SU-DHL-6 (cell line): ENCODE measurements around the gene PSMA6.

Source experiments
- H2AFZ ChIP-seq: fragments of 200-600 bp; sonication (generic); 2 replicates; pipeline ENCODE4 v1.6.1; 2014; ENCODE audit warnings: low read depth, mild to moderate bottlenecking, moderate library complexity, mixed read lengths, antibody characterized with exemption, low read length; ENCODE audit not compliant: severe bottlenecking
- H3F3A ChIP-seq: fragments of 200-600 bp; shearing (Covaris generic); 2 replicates; pipeline ENCODE4 v1.6.0; 2016; ENCODE audit warnings: antibody characterized with exemption, mild to moderate bottlenecking; ENCODE audit not compliant: insufficient read depth
- H3K27ac ChIP-seq: fragments of 200-600 bp; sonication (generic); 2 replicates; pipeline ENCODE4 v1.5.1; 2016; ENCODE audit warnings: low read depth, mild to moderate bottlenecking, low read length, moderate library complexity, mixed read lengths
- H3K27me3 ChIP-seq: fragments of 200-600 bp; sonication (generic), shearing (Covaris generic); 2 replicates; pipeline ENCODE4 v1.6.0; 2014; ENCODE audit warnings: mild to moderate bottlenecking, low read length
- H3K36me3 ChIP-seq: fragments of 200-600 bp; sonication (generic); 2 replicates; pipeline ENCODE4 v1.6.1; 2014; ENCODE audit warnings: mild to moderate bottlenecking, low read length, mixed read lengths
- H3K4me2 ChIP-seq: fragments of 300-600, 200-600 bp; shearing (Covaris generic), sonication (generic); 2 replicates; pipeline ENCODE4 v1.6.0; 2014; ENCODE audit warnings: low read length, low read depth, mild to moderate bottlenecking; ENCODE audit not compliant: poor library complexity, severe bottlenecking
- H3K4me3 ChIP-seq: fragments of 200-600 bp; sonication (generic); 2 replicates; pipeline ENCODE4 v1.5.1; 2014; ENCODE audit warnings: antibody characterized with exemption, low read length, mild to moderate bottlenecking, mixed read lengths; ENCODE audit not compliant: insufficient read depth, poor library complexity, severe bottlenecking
- H3K79me2 ChIP-seq: fragments of 200-600 bp; sonication (generic); 2 replicates; pipeline ENCODE4 v1.6.1; 2014; ENCODE audit warnings: mild to moderate bottlenecking, low read length, moderate library complexity; ENCODE audit not compliant: insufficient read depth
- H3K9ac ChIP-seq: fragments of 200-600 bp; sonication (generic); 2 replicates; pipeline ENCODE4 v1.7.0; 2014; ENCODE audit warnings: mild to moderate bottlenecking, low read length
- H3K9me2 ChIP-seq: fragments of 200-600 bp; sonication (generic); replicated peaks from 2 replicates; pipeline ENCODE4 v1.6.1; 2014; ENCODE audit warnings: low read length; ENCODE audit not compliant: insufficient read depth
- H3K9me3 ChIP-seq: fragments of 200-600 bp; sonication (generic); 2 replicates; pipeline ENCODE4 v1.6.1; 2014; ENCODE audit warnings: low read length, mixed read lengths; ENCODE audit not compliant: insufficient read depth
- H4K20me1 ChIP-seq: fragments of 200-600 bp; sonication (generic); 2 replicates; pipeline ENCODE4 v1.6.1; 2014; ENCODE audit warnings: low read depth, mild to moderate bottlenecking, antibody characterized with exemption, low read length, moderate library complexity, mixed read lengths
- EZH2phosphoT487 ChIP-seq: fragments of 200-600 bp; sonication (generic), shearing (Covaris generic); conservative IDR thresholded peaks from 2 replicates; pipeline ENCODE4 v1.6.1; 2018; ENCODE audit warnings: mild to moderate bottlenecking, antibody characterized with exemption, low read length, moderate library complexity, mixed read lengths
- TF ChIP-seq, protein P1 (sequence below): fragments of 200-600 bp; sonication (generic); IDR thresholded peaks from one replicate; pipeline ENCODE4 v1.5.1; 2017; ENCODE audit warnings: antibody characterized with exemption, mild to moderate bottlenecking, low read length, moderate library complexity; ENCODE audit not compliant: insufficient read depth, poor library complexity, severe bottlenecking

The PSMA6 gene

DNA sequence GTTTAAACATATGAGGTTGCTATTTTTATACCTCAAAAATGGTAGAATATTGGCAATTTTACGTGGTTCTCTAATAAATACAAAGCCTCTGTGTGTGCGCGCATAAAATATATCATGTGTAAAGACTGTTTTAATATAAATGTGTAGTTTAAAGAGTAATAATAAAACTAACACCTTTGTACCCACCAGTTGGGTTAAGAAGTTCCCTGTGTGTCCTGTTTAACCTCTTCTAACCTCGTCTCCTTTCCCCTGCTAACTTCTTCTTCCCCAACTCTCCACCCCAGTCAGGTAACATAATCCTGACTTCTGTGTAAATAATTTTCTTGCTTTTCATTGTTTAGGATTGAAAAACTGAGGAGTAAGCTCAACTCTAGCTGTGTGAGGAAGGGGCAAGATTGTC is 47.6 kb upstream of the PSMA6 start:
- Histone ChIP-seq H2AFZ (no peak overlapping the region), H3K4me2 (no peak overlapping the region), H3K9me2 (no peaks in the 10 kb centered on the region), H3K79me2 (no peaks in the 10 kb centered on the region), H3K27ac (no peak overlapping the region), H3F3A (no peaks in the 10 kb centered on the region), H3K4me3 (no peak overlapping the region), H3K36me3 (no peaks in the 10 kb centered on the region), H3K27me3 (no peaks in the 10 kb centered on the region), H4K20me1 (no peaks in the 10 kb centered on the region), H3K9me3 (no peaks in the 10 kb centered on the region), H3K9ac (no peak overlapping the region)
- no peak for TF ChIP-seq EZH2phosphoT487
- TF ChIP-seq, protein P1, sequence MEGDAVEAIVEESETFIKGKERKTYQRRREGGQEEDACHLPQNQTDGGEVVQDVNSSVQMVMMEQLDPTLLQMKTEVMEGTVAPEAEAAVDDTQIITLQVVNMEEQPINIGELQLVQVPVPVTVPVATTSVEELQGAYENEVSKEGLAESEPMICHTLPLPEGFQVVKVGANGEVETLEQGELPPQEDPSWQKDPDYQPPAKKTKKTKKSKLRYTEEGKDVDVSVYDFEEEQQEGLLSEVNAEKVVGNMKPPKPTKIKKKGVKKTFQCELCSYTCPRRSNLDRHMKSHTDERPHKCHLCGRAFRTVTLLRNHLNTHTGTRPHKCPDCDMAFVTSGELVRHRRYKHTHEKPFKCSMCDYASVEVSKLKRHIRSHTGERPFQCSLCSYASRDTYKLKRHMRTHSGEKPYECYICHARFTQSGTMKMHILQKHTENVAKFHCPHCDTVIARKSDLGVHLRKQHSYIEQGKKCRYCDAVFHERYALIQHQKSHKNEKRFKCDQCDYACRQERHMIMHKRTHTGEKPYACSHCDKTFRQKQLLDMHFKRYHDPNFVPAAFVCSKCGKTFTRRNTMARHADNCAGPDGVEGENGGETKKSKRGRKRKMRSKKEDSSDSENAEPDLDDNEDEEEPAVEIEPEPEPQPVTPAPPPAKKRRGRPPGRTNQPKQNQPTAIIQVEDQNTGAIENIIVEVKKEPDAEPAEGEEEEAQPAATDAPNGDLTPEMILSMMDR = no peak

DNA sequence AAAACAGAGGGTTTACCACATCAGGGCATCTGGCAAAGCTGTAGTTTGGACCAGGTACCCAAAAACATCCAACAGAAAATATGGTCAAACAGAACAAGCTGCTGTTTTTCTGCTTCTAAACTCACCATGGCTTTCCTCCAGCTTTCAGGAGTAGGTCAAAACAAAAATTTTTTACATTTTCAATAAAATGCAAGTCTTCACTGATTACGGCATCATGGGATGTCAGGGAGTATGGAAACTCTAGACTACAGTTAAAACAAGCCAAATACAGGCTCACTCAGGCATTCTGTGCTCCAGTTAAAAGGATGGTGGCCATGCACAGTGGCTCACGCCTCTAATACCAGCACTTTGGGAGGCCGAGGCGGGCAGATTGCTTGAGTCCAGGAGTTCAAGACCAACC is 47.1 kb upstream of the PSMA6 start:
- Histone ChIP-seq H2AFZ (no peak overlapping the region), H3K9me3 (no peaks in the 10 kb centered on the region), H3K9ac (no peak overlapping the region), H3K4me2 (no peak overlapping the region), H3F3A (no peaks in the 10 kb centered on the region), H3K27ac (no peak overlapping the region), H4K20me1 (no peaks in the 10 kb centered on the region), H3K4me3 (no peak overlapping the region), H3K27me3 (no peaks in the 10 kb centered on the region), H3K9me2 (no peaks in the 10 kb centered on the region), H3K36me3 (no peaks in the 10 kb centered on the region), H3K79me2 (no peaks in the 10 kb centered on the region)
- TF ChIP-seq, protein P1 = no peak
- TF ChIP-seq EZH2phosphoT487 = no peak

DNA sequence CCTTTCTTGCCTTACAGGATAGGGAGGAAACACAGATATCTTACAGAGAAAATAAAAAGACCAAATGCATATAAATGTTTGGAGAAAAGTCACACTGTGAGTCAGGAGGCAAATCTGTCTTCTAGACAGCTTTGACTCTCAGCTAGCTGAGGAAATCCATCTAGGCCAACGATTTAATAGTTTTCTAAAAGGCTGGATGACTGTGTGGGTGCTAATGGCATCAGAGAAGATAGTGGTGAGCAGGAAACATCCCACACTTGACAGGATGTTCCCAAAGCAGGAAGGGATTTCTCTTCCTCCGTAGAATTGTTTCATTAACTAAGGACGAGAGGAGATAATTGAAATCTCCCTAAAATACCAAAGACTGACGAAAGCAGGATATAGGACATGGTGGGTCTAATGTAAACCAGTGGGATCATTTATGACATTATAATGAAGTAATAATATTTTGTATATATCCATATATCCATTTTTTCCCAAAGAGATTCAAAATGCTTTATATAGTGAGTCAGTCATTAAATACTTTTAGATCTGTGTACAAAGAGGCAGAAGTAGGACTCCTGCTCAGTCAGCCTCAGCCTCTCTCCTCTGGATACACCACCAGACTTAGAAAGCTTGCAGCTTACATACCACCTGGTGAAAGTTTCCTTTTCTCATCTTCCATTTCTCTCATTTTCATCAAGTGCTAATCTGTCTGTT is 44.3 kb upstream of the PSMA6 start:
- Histone ChIP-seq H3K79me2 (no peaks in the 10 kb centered on the region), H3K4me3 (no peak overlapping the region), H3K9me3 (no peaks in the 10 kb centered on the region), H3K36me3 (no peaks in the 10 kb centered on the region), H3F3A (no peaks in the 10 kb centered on the region), H4K20me1 (no peaks in the 10 kb centered on the region), H3K9ac (no peak overlapping the region), H2AFZ (no peak overlapping the region), H3K9me2 (no peaks in the 10 kb centered on the region), H3K4me2 (no peak overlapping the region), H3K27me3 (no peaks in the 10 kb centered on the region), H3K27ac (no peak overlapping the region)
- no peak for TF ChIP-seq EZH2phosphoT487
- TF ChIP-seq, protein P1 = no peak

DNA sequence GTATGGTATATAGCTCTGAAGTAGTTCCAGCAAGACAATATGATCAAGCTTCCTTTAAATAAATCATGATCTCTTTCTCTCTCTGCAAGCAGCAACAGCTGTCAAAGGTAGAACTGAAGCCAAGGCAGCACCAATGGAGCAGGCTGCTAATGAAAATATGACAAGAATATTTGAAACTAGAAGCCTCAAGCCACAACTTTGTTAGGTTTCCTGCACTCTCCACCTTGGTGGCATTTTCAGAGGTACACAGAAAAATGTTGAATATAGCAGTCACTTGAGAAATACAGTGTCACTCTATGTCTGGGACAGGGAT is 43.8 kb upstream of the PSMA6 start:
- no peak for TF ChIP-seq EZH2phosphoT487
- TF ChIP-seq, protein P1 = no peak
- no peaks in the 10 kb centered on the region for H3K36me3 ChIP-seq
- H2AFZ ChIP-seq = no peak overlapping the region

More for the DNA sequence above, 43.8 kb upstream of the PSMA6 start:
- no peaks in the 10 kb centered on the region for H3K79me2 ChIP-seq
- H3K9ac ChIP-seq = no peak overlapping the region
- no peaks in the 10 kb centered on the region for H3K27me3 ChIP-seq
- H3K27ac ChIP-seq = no peak overlapping the region
- no peaks in the 10 kb centered on the region for H3K9me3 ChIP-seq
- no peaks in the 10 kb centered on the region for H3K9me2 ChIP-seq
- H3K4me2 ChIP-seq = no peak overlapping the region
- H3K4me3 ChIP-seq = no peak overlapping the region
- H4K20me1 ChIP-seq = no peaks in the 10 kb centered on the region
- H3F3A ChIP-seq = no peaks in the 10 kb centered on the region
